IMR-90 (cell line): ENCODE data around the gene FNDC3B. TPM values are rescaled to one million over a fixed set of nuclear protein-coding genes. Genes with fewer than 3 reads are reported as not detected.

Source experiments
- ATAC-seq: fragments of 200-7000 bp; cut with Tn5 transposase; 2 replicates; pipeline ENCODE4 v1.9.1; 2020; ENCODE audit warnings: low read depth, mild to moderate bottlenecking, moderate library complexity
- BruUV-seq: library from RNA; stranded (reverse); fragments of 400-500 nt; replicated peaks from 2 replicates; lab custom pipeline; 2021; lab: Mats Ljungman, UMichigan
- CTCF ChIA-PET: fragments of 300-600 bp; formaldehyde crosslinking; extraction: SDS; loops from one replicate; lab custom pipeline; 2021; ENCODE audit warnings: antibody characterized with exemption; lab: Yijun Ruan, JAX
- POLR2A ChIA-PET: fragments of 300-600 bp; sonication (Branson Sonifier 250); formaldehyde crosslinking; loops from one replicate; lab custom pipeline; 2022; ENCODE audit warnings: antibody characterized with exemption; ENCODE audit not compliant: unreplicated experiment; lab: Charles Lee
- DNase-seq: peaks from one replicate; pipeline ENCODE4 v3.0.0; 2013
- H2AFZ ChIP-seq: replicated peaks from 2 replicates; pipeline ENCODE3; 2013; ENCODE audit warnings: low read length, mild to moderate bottlenecking; ENCODE audit not compliant: poor library complexity
- H2AK5ac ChIP-seq: 2 replicates; pipeline ENCODE4 v1.6.1; 2013; ENCODE audit warnings: low read depth, low read length, inconsistent platforms
- H2AK9ac ChIP-seq: replicated peaks from 2 replicates; pipeline ENCODE3; 2013; ENCODE audit warnings: mild to moderate bottlenecking, low read depth, low read length, moderate library complexity; ENCODE audit not compliant: poor library complexity
- H2BK120ac ChIP-seq: 2 replicates; pipeline ENCODE4 v1.6.1; 2013; ENCODE audit warnings: low read depth, low read length, inconsistent platforms
- H2BK15ac ChIP-seq: 3 replicates; pipeline ENCODE4 v1.6.1; 2013; ENCODE audit warnings: low read depth, low read length, inconsistent platforms
- H2BK20ac ChIP-seq: 2 replicates; pipeline ENCODE4 v1.6.1; 2013; ENCODE audit warnings: low read depth, mild to moderate bottlenecking, inconsistent platforms, low read length, moderate library complexity
- H2BK5ac ChIP-seq: 2 replicates; pipeline ENCODE4 v1.6.1; 2013; ENCODE audit warnings: mild to moderate bottlenecking, low read depth, low read length, inconsistent platforms; ENCODE audit not compliant: poor library complexity, severe bottlenecking
- H3K14ac ChIP-seq: replicated peaks from 2 replicates; pipeline ENCODE4 v1.6.1; 2013; ENCODE audit warnings: low read depth, low read length, inconsistent platforms
- H3K18ac ChIP-seq: 2 replicates; pipeline ENCODE4 v1.6.1; 2013; ENCODE audit warnings: low read depth, low read length, control low read depth
- H3K23ac ChIP-seq: 2 replicates; pipeline ENCODE4 v1.6.1; 2013; ENCODE audit warnings: low read depth, low read length, inconsistent platforms
- H3K27ac ChIP-seq: 2 replicates; pipeline ENCODE4 v1.5.1; 2013; ENCODE audit warnings: mild to moderate bottlenecking, control low read depth, low read length; ENCODE audit not compliant: insufficient read depth
- H3K27me3 ChIP-seq: 2 replicates; pipeline ENCODE4 v1.6.1; 2013; ENCODE audit warnings: low read length; ENCODE audit not compliant: control insufficient read depth, insufficient read depth
- H3K36me3 ChIP-seq: 2 replicates; pipeline ENCODE4 v1.6.1; 2013; ENCODE audit warnings: low read length, mixed read lengths; ENCODE audit not compliant: control insufficient read depth, insufficient read depth
- H3K4ac ChIP-seq: 2 replicates; pipeline ENCODE4 v1.6.1; 2013; ENCODE audit warnings: low read depth, low read length, inconsistent platforms
- H3K4me1 ChIP-seq: 2 replicates; pipeline ENCODE4 v1.6.1; 2013; ENCODE audit warnings: low read length, mixed read lengths; ENCODE audit not compliant: control insufficient read depth, insufficient read depth
- H3K4me2 ChIP-seq: 2 replicates; pipeline ENCODE4 v1.6.1; 2013; ENCODE audit warnings: low read depth, mild to moderate bottlenecking, control low read depth, low read length, moderate library complexity
- H3K4me3 ChIP-seq: 2 replicates; pipeline ENCODE4 v1.5.1; 2013; ENCODE audit warnings: low read depth, mild to moderate bottlenecking, control low read depth, low read length, moderate library complexity; ENCODE audit not compliant: insufficient read depth
- H3K56ac ChIP-seq: 2 replicates; pipeline ENCODE4 v1.6.1; 2013; ENCODE audit warnings: low read length, inconsistent platforms; ENCODE audit not compliant: insufficient read depth; ENCODE audit errors: extremely low read depth
- H3K79me1 ChIP-seq, 2 experiments: 2 replicates each; pipeline ENCODE4 v1.6.1; 2013; ENCODE audit warnings: low read length in 2 of 2, inconsistent platforms in 1 of 2, low read depth in 1 of 2
- H3K9ac ChIP-seq: 2 replicates; pipeline ENCODE4 v1.6.1; 2013; ENCODE audit warnings: low read depth, low read length, control low read depth
- H3K9me1 ChIP-seq: 2 replicates; pipeline ENCODE4 v1.6.1; 2013; ENCODE audit warnings: low read length, inconsistent platforms; ENCODE audit not compliant: insufficient read depth
- H3K9me3 ChIP-seq: 2 replicates; pipeline ENCODE4 v1.6.1; 2013; ENCODE audit warnings: low read length; ENCODE audit not compliant: control insufficient read depth, insufficient read depth
- H4K20me1 ChIP-seq: 2 replicates; pipeline ENCODE4 v1.6.1; 2013; ENCODE audit warnings: low read length, inconsistent platforms; ENCODE audit not compliant: insufficient read depth
- H4K5ac ChIP-seq: 2 replicates; pipeline ENCODE4 v1.6.1; 2013; ENCODE audit warnings: mild to moderate bottlenecking, low read depth, low read length, control low read depth
- H4K8ac ChIP-seq, 2 experiments: 2 replicates each; pipeline ENCODE4 v1.6.1; 2013; ENCODE audit warnings: low read depth in 2 of 2, low read length in 2 of 2, control low read depth in 1 of 2, inconsistent platforms in 1 of 2
- H4K91ac ChIP-seq: 2 replicates; pipeline ENCODE4 v1.6.1; 2013; ENCODE audit warnings: low read depth, low read length, inconsistent platforms; ENCODE audit not compliant: insufficient read depth
- CHD1 ChIP-seq: IDR thresholded peaks from 2 replicates; pipeline ENCODE4 v1.6.1; 2012; ENCODE audit warnings: low read depth, low read length, improper control_type of control experiment
- ELK1 ChIP-seq: fragments of 150-350 bp; IDR thresholded peaks from 2 replicates; pipeline ENCODE4 v1.6.1; 2016; ENCODE audit warnings: low read depth, mild to moderate bottlenecking, low read length, moderate library complexity, borderline replicate concordance
- WGBS, 2 experiments: methylation state at CpG; one replicate each; pipeline versions ENCODE4 v1.1.5 to v1.1.7; 2013; ENCODE audit warnings: missing lambda C conversion rate in 2 of 2; ENCODE audit not compliant: insufficient read length in 1 of 2; ENCODE audit errors: extremely low coverage in 2 of 2; 5-methylcytosine and 5-hydroxymethylcytosine counted together
- dilution Hi-C: fragments of 300-500 bp; cut with HindIII; formaldehyde crosslinking; loops from one replicate; pipeline ENCODE4 v1.14.3; 2018; ENCODE audit warnings: low sequenced_read_pairs; ENCODE audit not compliant: unreplicated experiment
- in situ Hi-C: fragments of 300-500 bp; cut with MboI; formaldehyde crosslinking; loops from 3 replicates; pipeline ENCODE4 v1.14.3; 2019; ENCODE audit warnings: low sequenced_read_pairs, inconsistent platforms, mixed read lengths
- intact Hi-C: fragments of 100-400 bp; cut with micrococcal nuclease; formaldehyde crosslinking; loops from 2 replicates; pipeline ENCODE4 v1.10.0; 2022
- polyA plus RNA-seq, 3 experiments: library from polyadenylated mRNA; depleted of rRNA; stranded (reverse); fragments of >200 nt; gene quantifications; 2 replicates each; pipeline ENCODE4 v1.2.3, GENCODE V29; 2012; ENCODE audit warnings: low replicate concordance in 1 of 3
- total RNA-seq: library from RNA; depleted of rRNA; stranded (reverse); fragments of >200 nt; gene quantifications from 2 replicates; pipeline ENCODE4 v1.2.3, GENCODE V29; 2012

The FNDC3B gene
- total and polyA plus RNA-seq, 2 of the 4 experiments (the other 2 are of a cell fraction) = 23.9 to 150 TPM

- POLR2A ChIA-PET = no interaction called here
- intact Hi-C loops = no loop called here
- WGBS, 2 experiments = 50% methylated on average over 1 of the region's 4 CpGs; no CpG with 5 or more reads in 1 of the 2 experiments
These were observed 335.9 kb downstream of the FNDC3B start for GRCh38 chr3:172375206-172375850.

More at GRCh38 chr3:172375206-172375850, 335.9 kb downstream of the FNDC3B start:
- no peak for TF ChIP-seq CHD1
- TF ChIP-seq ELK1 = no peak
- peaks cover 16% of the 10 kb centered on the region; the same call in 1 of the 2 replicates for H4K20me1 ChIP-seq
- H3K9me1 ChIP-seq = peaks cover 16% of the 10 kb centered on the region
- dilution Hi-C loops (no loop called here), in situ Hi-C loops (no loop called here)
- no peak overlapping the region for H3K27ac ChIP-seq
- no peak overlapping the region for H3K18ac ChIP-seq
- H3K9me3 ChIP-seq = no peaks in the 10 kb centered on the region
- H3K56ac ChIP-seq = no peak overlapping the region
- H4K8ac ChIP-seq = no peak overlapping the region
- H3K27me3 ChIP-seq = no peaks in the 10 kb centered on the region
- no peak overlapping the region for H3K23ac ChIP-seq
- H2BK5ac ChIP-seq = no peak overlapping the region
- H3K4me2 ChIP-seq = no peak overlapping the region
- DNase-seq (no peak), ATAC-seq (no peak)
- H3K14ac ChIP-seq = no peak overlapping the region
- CTCF ChIA-PET = no interaction called here
- BruUV-seq = no TSS peak
- H2BK20ac ChIP-seq = no peak overlapping the region
- no peak overlapping the region for H2BK120ac ChIP-seq
- no peak overlapping the region for H4K91ac ChIP-seq
- no peak overlapping the region for H2BK15ac ChIP-seq
- no peak overlapping the region for H2AK9ac ChIP-seq
- H3K4ac ChIP-seq = no peak overlapping the region
- H3K79me1 ChIP-seq = peaks cover 14 to 67% of the 10 kb centered on the region in 2 experiments
- no peak overlapping the region for H2AFZ ChIP-seq
- no peak overlapping the region for H2AK5ac ChIP-seq
- no peak overlapping the region for H3K9ac ChIP-seq
- H4K5ac ChIP-seq = no peak overlapping the region
- peaks cover 2% of the 10 kb centered on the region for H3K4me1 ChIP-seq
- no peak overlapping the region for H3K4me3 ChIP-seq
- peaks cover 48% of the 10 kb centered on the region for H3K36me3 ChIP-seq
